K562 (cell line): Measurements from ENCODE around the gene SHISA5. TPM values are rescaled to one million over a fixed set of nuclear protein-coding genes. Genes with fewer than 3 reads are reported as not detected.

Experiments
- ARID3B ChIP-seq: fragments of 250-450 bp; sonication (Bioruptor Pico); IDR thresholded peaks from 2 replicates; pipeline ENCODE4 v1.4.0; 2020; ENCODE audit warnings: borderline replicate concordance
- ATF4 ChIP-seq: fragments of 450-650 bp; formaldehyde crosslinking; IDR thresholded peaks from 2 replicates; pipeline ENCODE4 v1.4.0; 2022; ENCODE audit warnings: mild to moderate bottlenecking, moderate library complexity
- CTCFL ChIP-seq: IDR thresholded peaks from 2 replicates; pipeline ENCODE4 v1.6.1; 2011; ENCODE audit warnings: borderline replicate concordance, low read depth, mild to moderate bottlenecking, moderate library complexity, low read length; ENCODE audit not compliant: insufficient read depth, poor library complexity, severe bottlenecking
- FOS ChIP-seq: IDR thresholded peaks from 3 replicates; pipeline ENCODE4 v1.6.1; 2011; ENCODE audit not compliant: insufficient read length; ENCODE audit errors: extremely low read depth
- FOXJ2 ChIP-seq: fragments of 200-800 bp; sonication (Bioruptor generic); IDR thresholded peaks from 2 replicates; pipeline ENCODE4 v1.6.1; 2016; ENCODE audit warnings: missing genetic modification characterization, missing compliant biosample characterization
- HCFC1 ChIP-seq: IDR thresholded peaks from 2 replicates; pipeline ENCODE4 v1.6.1; 2012; ENCODE audit warnings: low read depth, low read length, improper control_type of control experiment
- HDGF ChIP-seq: fragments of 450-650 bp; IDR thresholded peaks from 2 replicates; pipeline ENCODE4 v1.6.1; 2016
- HEY1 ChIP-seq: fragments of 250-450 bp; sonication (Bioruptor Pico); IDR thresholded peaks from 2 replicates; pipeline ENCODE4 v1.5.0; 2020; ENCODE audit warnings: mild to moderate bottlenecking, moderate library complexity, borderline replicate concordance
- NELFE ChIP-seq: IDR thresholded peaks from 2 replicates; pipeline ENCODE4 v1.6.1; 2011; ENCODE audit warnings: mild to moderate bottlenecking; ENCODE audit not compliant: insufficient read depth, insufficient read length
- PKNOX1 ChIP-seq: fragments of 450-650 bp; IDR thresholded peaks from 2 replicates; pipeline ENCODE4 v1.6.1; 2016
- POLR2AphosphoS2 ChIP-seq: IDR thresholded peaks from 2 replicates; pipeline ENCODE4 v1.6.1; 2012; ENCODE audit warnings: low read length, improper control_type of control experiment
- POU5F1 ChIP-seq: fragments of 150-350 bp; IDR thresholded peaks from 2 replicates; pipeline ENCODE4 v1.6.1; 2014; ENCODE audit warnings: borderline replicate concordance, low read length, low read depth, mild to moderate bottlenecking; ENCODE audit not compliant: partially characterized antibody
- RAD21 ChIP-seq, 2 experiments: fragments of 250-450 bp in 1 of 2; fragments of 450-650 bp in 1 of 2; sonication (Bioruptor Pico) in 1 of 2; formaldehyde crosslinking in 1 of 2; IDR thresholded peaks in 1 of 2; conservative IDR thresholded peaks in 1 of 2; 2 replicates each; pipeline versions ENCODE4 v1.4.0 to v1.8.0; 2020 to 2022; ENCODE audit warnings: mild to moderate bottlenecking in 2 of 2, moderate library complexity in 1 of 2
- RBM14 ChIP-seq: fragments of 200-400 bp; formaldehyde crosslinking; IDR thresholded peaks from 2 replicates; pipeline ENCODE4 v1.6.1; 2018; ENCODE audit warnings: low read depth, mild to moderate bottlenecking, low read length, moderate library complexity, borderline replicate concordance; ENCODE audit not compliant: insufficient read depth
- TEAD1 ChIP-seq, 2 experiments: fragments of 450-650 bp in 1 of 2; sonication (generic) in 1 of 2; formaldehyde crosslinking; IDR thresholded peaks; 2 replicates each; pipeline versions ENCODE4 v1.4.0 to v1.8.0; 2020 to 2022; ENCODE audit warnings: mild to moderate bottlenecking in 2 of 2, missing genetic modification reagents in 1 of 2
- ZNF3 ChIP-seq: fragments of 250-450 bp; sonication (Bioruptor Pico); IDR thresholded peaks from 2 replicates; pipeline ENCODE4 v1.5.0; 2021; ENCODE audit warnings: mild to moderate bottlenecking, moderate library complexity
- ZNF395 ChIP-seq: fragments of 200-800 bp; sonication (Bioruptor generic); IDR thresholded peaks from 2 replicates; pipeline ENCODE4 v1.6.1; 2017; ENCODE audit warnings: missing genetic modification characterization, missing compliant biosample characterization
- ZNF445 ChIP-seq: fragments of 250-450 bp; sonication (Bioruptor Pico); IDR thresholded peaks from 2 replicates; pipeline ENCODE4 v1.4.0; 2020; ENCODE audit warnings: low read depth, mild to moderate bottlenecking, moderate library complexity
- ZNF780A ChIP-seq: fragments of 250-450 bp; sonication (Bioruptor Pico); IDR thresholded peaks from 2 replicates; pipeline ENCODE4 v1.5.0; 2021; ENCODE audit warnings: mild to moderate bottlenecking
- polyA plus RNA-seq, 8 experiments: library from polyadenylated mRNA; depleted of rRNA in 4 of 8; stranded (reverse) in 5 of 8; unstranded in 3 of 8; fragments of >200 nt; fragmentation: Nextera tagmentation in 2 of 8; fragmentation: Illumina TruSeq in 1 of 8; extraction: Ambion mirVana in 2 of 8; extraction: Trizol in 1 of 8; gene quantifications; 2 replicates each; pipeline versions ENCODE4 v1.2.1 to v1.2.3, GENCODE V29; 2011 to 2014; ENCODE audit warnings: inconsistent platforms in 1 of 8, missing spikeins in 1 of 8
- total RNA-seq, 7 experiments: library from RNA; depleted of rRNA in 6 of 7; stranded (reverse); fragments of >200 nt in 6 of 7; fragmentation: Illumina TruSeq in 2 of 7; extraction: Trizol in 2 of 7; gene quantifications; 2 replicates each; pipeline versions ENCODE4 v1.2.1 to v1.2.3, GENCODE V29; 2011 to 2021; ENCODE audit warnings: low replicate concordance in 1 of 7

The SHISA5 gene
- total and polyA plus RNA-seq, 9 of the 15 experiments (the other 6 are each of a cell fraction or from before 2014, with no cell fraction given) = 8.4 to 85.8 (median 56.1) TPM

GRCh38 chr3:48465531-48466378, 38.2 kb downstream of the SHISA5 start (continued):
- no peak for TF ChIP-seq PKNOX1
- no peak for TF ChIP-seq CTCFL
- TF ChIP-seq ATF4 (CRISPR knock-in tag) = no peak
- TF ChIP-seq FOS = no peak
- TF ChIP-seq TEAD1 (CRISPR knock-in tag; IDR thresholded peaks at IDR 0.05) = no peak
- no peak for TF ChIP-seq POU5F1
- TF ChIP-seq POLR2AphosphoS2 = no peak
- TF ChIP-seq ZNF780A (CRISPR knock-in tag) = no peak
- no peak for TF ChIP-seq HCFC1
- TF ChIP-seq HDGF = 0 out of 2 replicates have a peak, but pooled peaks have one; percentile 15
- no peak for TF ChIP-seq HEY1
- peak; percentile 44 to 71; a peak in 3 of 4 replicates for TF ChIP-seq RAD21 (CRISPR knock-in tag; conservative IDR thresholded peaks at IDR 0.05 in 1 of 2, IDR thresholded peaks at IDR 0.05 in 1 of 2)
- peak; percentile 98 for TF ChIP-seq FOXJ2 (tag)
- no peak for TF ChIP-seq ARID3B (CRISPR knock-in tag)
- TF ChIP-seq RBM14 = no peak
- no peak; the same call in 1 of the 2 replicates for TF ChIP-seq ZNF395 (CRISPR knock-in tag)
- TF ChIP-seq ZNF3 (CRISPR knock-in tag) = no peak
- no peak for TF ChIP-seq ZNF445 (CRISPR knock-in tag)
- no peak for TF ChIP-seq NELFE
